Ovary (tissue), 9 donors: ENCODE measurements around the gene PRADC1. TPM values are rescaled to one million over a fixed set of nuclear protein-coding genes. Genes with fewer than 3 reads are reported as not detected.

Experiments used
- DNase-seq, 5 donors: peaks; one replicate each; pipeline ENCODE4 v3.0.0-alpha.2; 2019 to 2020
- H3K27ac ChIP-seq, 2 donors: fragments of 200-600 bp; one replicate each; pipeline versions ENCODE4 v1.5.1 to v1.8.0; 2019 to 2022
- H3K27me3 ChIP-seq: fragments of 200-600 bp; one replicate; pipeline ENCODE4 v1.8.0; 2022
- H3K36me3 ChIP-seq: fragments of 200-600 bp; sonication (generic); one replicate; pipeline ENCODE4 v1.5.1; 2019
- H3K4me1 ChIP-seq: one replicate; pipeline ENCODE4 v1.8.1; 2013; ENCODE audit warnings: mild to moderate bottlenecking, moderate library complexity; ENCODE audit not compliant: insufficient read depth
- H3K4me3 ChIP-seq: fragments of 200-600 bp; sonication (generic); one replicate; pipeline ENCODE4 v1.5.1; 2017
- H3K9me3 ChIP-seq, 2 donors: fragments of 200-600 bp in 1 of 2; sonication (generic) in 1 of 2; one replicate each; pipeline versions ENCODE4 v1.5.1 to v1.8.1; 2013 to 2019; ENCODE audit warnings: mild to moderate bottlenecking in 1 of 2, moderate library complexity in 1 of 2
- CTCF ChIP-seq, 3 donors: fragments of 450-650 bp in 2 of 3; fragments of 200-600 bp in 1 of 3; IDR thresholded peaks; one replicate each; pipeline versions ENCODE4 v1.5.1 to v1.8.0; 2016 to 2022; ENCODE audit warnings: antibody characterized with exemption in 3 of 3, mild to moderate bottlenecking in 1 of 3
- EP300 ChIP-seq: sonication (generic); formaldehyde crosslinking; IDR thresholded peaks from one replicate; pipeline ENCODE4 v1.6.1; 2017; ENCODE audit warnings: antibody characterized with exemption
- POLR2A ChIP-seq: fragments of 450-650 bp; IDR thresholded peaks from one replicate; pipeline ENCODE4 v1.6.1; 2017; ENCODE audit warnings: antibody characterized with exemption, mild to moderate bottlenecking, moderate library complexity
- WGBS, 3 donors: extraction: QIAGEN DNeasy Blood & Tissue Kit in 1 of 3; methylation state at CpG; one replicate each; pipeline versions ENCODE4 v1.1.5 to v1.1.7; 2013 to 2017; 5-methylcytosine and 5-hydroxymethylcytosine counted together
- intact Hi-C, 4 donors: fragments of 100-400 bp; cut with DNase I; formaldehyde crosslinking; loops; one replicate each; pipeline versions ENCODE4 v1.11.0 to v1.15.1; 2022 to 2023
- polyA plus RNA-seq, 2 donors: library from polyadenylated mRNA; stranded (reverse); fragments of 200-250 nt in 1 of 2; fragments of 350-450 nt in 1 of 2; fragmentation: Illumina TruSeq in 1 of 2; extraction: RNeasy Lipid Tissue Mini Kit (QIAGEN cat#74804) in 1 of 2; gene quantifications; one replicate each; pipeline ENCODE4 v1.2.3, GENCODE V29; 2013 to 2014
- total RNA-seq, 7 donors: library from RNA; depleted of rRNA in 2 of 7; stranded (reverse); fragments of >200 nt in 2 of 7; fragmentation: NEBNext Ultra II Directional in 3 of 7; extraction: Animal tissue kit (Norgen Biotek cat#: 25700) in 3 of 7; gene quantifications; one replicate each; pipeline versions ENCODE4 v1.1.0 to v1.2.4, GENCODE V29; 2016 to 2023
- donor health status: DM: no; HTN: no; CAD: no; lungs with moderate emphysema.
- donor health status: DM: no; HTN: no; CAD: no.
- donor health status: Bipolar disorder and iron deficiency.
- donor health status: DM: yes; HTN: yes; CAD: no.
- donor health status: DM: no; HTN: no; CAD: no.
- donor health status: DM: yes; HTN: yes; CAD: no.

Gene PRADC1
- total and polyA plus RNA-seq, 9 donors = 7.7 to 19.7 (median 11.8) TPM

- TF ChIP-seq CTCF (IDR thresholded peaks at IDR 0.05) = no peak
- no peak for TF ChIP-seq POLR2A
- TF ChIP-seq EP300 = no peak
- Histone ChIP-seq H3K4me3 (no peak overlapping the region), H3K9me3 (no peaks in the 10 kb centered on the region), H3K27ac (no peak overlapping the region), H3K27me3 (no peaks in the 10 kb centered on the region), H3K36me3 (no peaks in the 10 kb centered on the region), H3K4me1 (peaks cover 3% of the 10 kb centered on the region)
- WGBS, 3 donors = 88 to 91% (median 88%) methylated on average over 24 to 26 of the region's 26 CpGs
- no peak for DNase-seq
- intact Hi-C loops = no loop called here
Observed at GRCh38 chr2:73266061-73266901, 33.2 kb upstream of the PRADC1 start.

- intact Hi-C loops = no loop called here
- Histone ChIP-seq H3K36me3 (no peaks in the 10 kb centered on the region), H3K4me1 (peaks cover 3% of the 10 kb centered on the region), H3K4me3 (no peak overlapping the region), H3K27me3 (no peaks in the 10 kb centered on the region), H3K27ac (no peak overlapping the region), H3K9me3 (no peaks in the 10 kb centered on the region)
- DNase-seq = no peak
- 91 to 93% (median 92%) methylated on average over 28 of the region's 28 CpGs for WGBS, 3 donors
- TF ChIP-seq EP300 (no peak), POLR2A (no peak), CTCF (IDR thresholded peaks at IDR 0.05) (no peak)
Observed at GRCh38 chr2:73265298-73266060, 32.4 kb upstream of the PRADC1 start.

GRCh38 chr2:73264783-73265182 is 31.7 kb upstream of the PRADC1 start:
- Histone ChIP-seq H3K27me3 (no peaks in the 10 kb centered on the region), H3K4me3 (no peak overlapping the region), H3K9me3 (no peaks in the 10 kb centered on the region), H3K27ac (no peak overlapping the region), H3K36me3 (no peaks in the 10 kb centered on the region), H3K4me1 (peaks cover 3% of the 10 kb centered on the region)
- TF ChIP-seq POLR2A (no peak), EP300 (no peak), CTCF (IDR thresholded peaks at IDR 0.05) (no peak)
- 78 to 90% (median 79%) methylated on average over 4 of the region's 4 CpGs for WGBS, 3 donors
- no peak for DNase-seq
- intact Hi-C loops = no loop called here

- 88 to 90% (median 89%) methylated on average over 15 of the region's 15 CpGs for whole genome bisulfite sequencing, 3 donors
- TF ChIP-seq CTCF (IDR thresholded peaks at IDR 0.05) (no peak), EP300 (no peak), POLR2A (no peak)
- Histone ChIP-seq H3K4me3 (no peak overlapping the region), H3K27ac (no peak overlapping the region), H3K9me3 (no peaks in the 10 kb centered on the region), H3K27me3 (no peaks in the 10 kb centered on the region), H3K4me1 (peaks cover 3% of the 10 kb centered on the region), H3K36me3 (no peaks in the 10 kb centered on the region)
- DNase-seq = no peak
- intact Hi-C loops = no loop called here
Observed at GRCh38 chr2:73264332-73264606, 31.2 kb upstream of the PRADC1 start.
